ENCODE data around the gene ARL3. TPM values are rescaled to one million over a fixed set of nuclear protein-coding genes. Genes with fewer than 3 reads are reported as not detected.

The ARL3 gene
- total and polyA plus RNA-seq, 2 experiments from 2014 or later, result 8.5 to 22.6 TPM

DNA sequence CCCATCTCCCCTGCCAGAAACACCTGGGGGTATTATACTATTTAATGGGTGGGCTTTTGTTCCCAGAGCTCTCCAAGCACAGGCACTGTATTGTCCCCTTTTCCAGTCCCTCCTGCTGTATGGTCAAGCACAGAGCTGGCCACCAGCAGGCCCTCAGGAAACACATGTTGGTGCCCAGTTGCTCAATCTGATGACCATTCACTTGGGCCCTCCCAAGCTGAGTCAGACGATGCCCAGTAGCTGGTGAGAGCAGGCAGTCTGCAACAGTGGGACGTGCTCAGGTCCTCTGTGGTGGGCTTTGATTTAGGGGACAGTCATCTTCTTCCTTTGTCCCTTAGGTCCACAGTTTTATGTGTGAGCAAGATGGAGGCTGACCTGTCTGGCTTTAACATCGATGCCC is 12.1 kb upstream of the ARL3 start:
- peaks cover 29% of the 10 kb centered on the region for H4K20me1 ChIP-seq (replicated peaks; ENCODE audit: insufficient read depth)
- H2AFZ ChIP-seq, result no peak overlapping the region
- Mint-ChIP-seq H3K4me1 (peaks cover 6% of the 10 kb centered on the region; the same call in 2 of the 3 replicates), H3K27me3 (ENCODE audit: insufficient read depth, low read depth, poor library complexity) (peaks cover 3% of the 10 kb centered on the region), H3K27ac (no peak overlapping the region), H3K36me3 (ENCODE audit: low read depth) (peaks cover 63% of the 10 kb centered on the region), H3K4me3 (no peak overlapping the region), H3K9me3 (no peaks in the 10 kb centered on the region)
- no peak for TF ChIP-seq ZNF114 (CRISPR knock-in tag; IDR thresholded peaks at IDR 0.05)
- no peak for TF ChIP-seq ZNF331 (CRISPR knock-in tag; IDR thresholded peaks at IDR 0.05; ENCODE audit: low read depth)
- TF ChIP-seq, protein P1, sequence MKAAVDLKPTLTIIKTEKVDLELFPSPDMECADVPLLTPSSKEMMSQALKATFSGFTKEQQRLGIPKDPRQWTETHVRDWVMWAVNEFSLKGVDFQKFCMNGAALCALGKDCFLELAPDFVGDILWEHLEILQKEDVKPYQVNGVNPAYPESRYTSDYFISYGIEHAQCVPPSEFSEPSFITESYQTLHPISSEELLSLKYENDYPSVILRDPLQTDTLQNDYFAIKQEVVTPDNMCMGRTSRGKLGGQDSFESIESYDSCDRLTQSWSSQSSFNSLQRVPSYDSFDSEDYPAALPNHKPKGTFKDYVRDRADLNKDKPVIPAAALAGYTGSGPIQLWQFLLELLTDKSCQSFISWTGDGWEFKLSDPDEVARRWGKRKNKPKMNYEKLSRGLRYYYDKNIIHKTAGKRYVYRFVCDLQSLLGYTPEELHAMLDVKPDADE (IDR thresholded peaks at IDR 0.05), result no peak
- TF ChIP-seq JUNB (IDR thresholded peaks at IDR 0.05; ENCODE audit: unreplicated experiment), result no peak
- TF ChIP-seq CREB1 (CRISPR knock-in tag; IDR thresholded peaks at IDR 0.05; ENCODE audit: low read depth), result no peak
- no peak for TF ChIP-seq EZH2 (IDR thresholded peaks at IDR 0.05; ENCODE audit: low read depth, unreplicated experiment)
- no peak for TF ChIP-seq EZH2phosphoT487 (IDR thresholded peaks at IDR 0.05; ENCODE audit: unreplicated experiment)
- TF ChIP-seq, protein P2, sequence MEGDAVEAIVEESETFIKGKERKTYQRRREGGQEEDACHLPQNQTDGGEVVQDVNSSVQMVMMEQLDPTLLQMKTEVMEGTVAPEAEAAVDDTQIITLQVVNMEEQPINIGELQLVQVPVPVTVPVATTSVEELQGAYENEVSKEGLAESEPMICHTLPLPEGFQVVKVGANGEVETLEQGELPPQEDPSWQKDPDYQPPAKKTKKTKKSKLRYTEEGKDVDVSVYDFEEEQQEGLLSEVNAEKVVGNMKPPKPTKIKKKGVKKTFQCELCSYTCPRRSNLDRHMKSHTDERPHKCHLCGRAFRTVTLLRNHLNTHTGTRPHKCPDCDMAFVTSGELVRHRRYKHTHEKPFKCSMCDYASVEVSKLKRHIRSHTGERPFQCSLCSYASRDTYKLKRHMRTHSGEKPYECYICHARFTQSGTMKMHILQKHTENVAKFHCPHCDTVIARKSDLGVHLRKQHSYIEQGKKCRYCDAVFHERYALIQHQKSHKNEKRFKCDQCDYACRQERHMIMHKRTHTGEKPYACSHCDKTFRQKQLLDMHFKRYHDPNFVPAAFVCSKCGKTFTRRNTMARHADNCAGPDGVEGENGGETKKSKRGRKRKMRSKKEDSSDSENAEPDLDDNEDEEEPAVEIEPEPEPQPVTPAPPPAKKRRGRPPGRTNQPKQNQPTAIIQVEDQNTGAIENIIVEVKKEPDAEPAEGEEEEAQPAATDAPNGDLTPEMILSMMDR (conservative IDR thresholded peaks at IDR 0.05; ENCODE audit: low read depth in 2 of 2), result no peak
- no peak for TF ChIP-seq STAT1 (IDR thresholded peaks at IDR 0.05; ENCODE audit: unreplicated experiment)
- TF ChIP-seq, protein P3, sequence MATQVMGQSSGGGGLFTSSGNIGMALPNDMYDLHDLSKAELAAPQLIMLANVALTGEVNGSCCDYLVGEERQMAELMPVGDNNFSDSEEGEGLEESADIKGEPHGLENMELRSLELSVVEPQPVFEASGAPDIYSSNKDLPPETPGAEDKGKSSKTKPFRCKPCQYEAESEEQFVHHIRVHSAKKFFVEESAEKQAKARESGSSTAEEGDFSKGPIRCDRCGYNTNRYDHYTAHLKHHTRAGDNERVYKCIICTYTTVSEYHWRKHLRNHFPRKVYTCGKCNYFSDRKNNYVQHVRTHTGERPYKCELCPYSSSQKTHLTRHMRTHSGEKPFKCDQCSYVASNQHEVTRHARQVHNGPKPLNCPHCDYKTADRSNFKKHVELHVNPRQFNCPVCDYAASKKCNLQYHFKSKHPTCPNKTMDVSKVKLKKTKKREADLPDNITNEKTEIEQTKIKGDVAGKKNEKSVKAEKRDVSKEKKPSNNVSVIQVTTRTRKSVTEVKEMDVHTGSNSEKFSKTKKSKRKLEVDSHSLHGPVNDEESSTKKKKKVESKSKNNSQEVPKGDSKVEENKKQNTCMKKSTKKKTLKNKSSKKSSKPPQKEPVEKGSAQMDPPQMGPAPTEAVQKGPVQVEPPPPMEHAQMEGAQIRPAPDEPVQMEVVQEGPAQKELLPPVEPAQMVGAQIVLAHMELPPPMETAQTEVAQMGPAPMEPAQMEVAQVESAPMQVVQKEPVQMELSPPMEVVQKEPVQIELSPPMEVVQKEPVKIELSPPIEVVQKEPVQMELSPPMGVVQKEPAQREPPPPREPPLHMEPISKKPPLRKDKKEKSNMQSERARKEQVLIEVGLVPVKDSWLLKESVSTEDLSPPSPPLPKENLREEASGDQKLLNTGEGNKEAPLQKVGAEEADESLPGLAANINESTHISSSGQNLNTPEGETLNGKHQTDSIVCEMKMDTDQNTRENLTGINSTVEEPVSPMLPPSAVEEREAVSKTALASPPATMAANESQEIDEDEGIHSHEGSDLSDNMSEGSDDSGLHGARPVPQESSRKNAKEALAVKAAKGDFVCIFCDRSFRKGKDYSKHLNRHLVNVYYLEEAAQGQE (IDR thresholded peaks at IDR 0.05; ENCODE audit: unreplicated experiment), result no peak
- TF ChIP-seq NANOG (IDR thresholded peaks at IDR 0.05; ENCODE audit: borderline replicate concordance), result no peak
- no peak for TF ChIP-seq POLR2AphosphoS5 (IDR thresholded peaks at IDR 0.05; ENCODE audit: low read depth)
- TF ChIP-seq, protein P4, sequence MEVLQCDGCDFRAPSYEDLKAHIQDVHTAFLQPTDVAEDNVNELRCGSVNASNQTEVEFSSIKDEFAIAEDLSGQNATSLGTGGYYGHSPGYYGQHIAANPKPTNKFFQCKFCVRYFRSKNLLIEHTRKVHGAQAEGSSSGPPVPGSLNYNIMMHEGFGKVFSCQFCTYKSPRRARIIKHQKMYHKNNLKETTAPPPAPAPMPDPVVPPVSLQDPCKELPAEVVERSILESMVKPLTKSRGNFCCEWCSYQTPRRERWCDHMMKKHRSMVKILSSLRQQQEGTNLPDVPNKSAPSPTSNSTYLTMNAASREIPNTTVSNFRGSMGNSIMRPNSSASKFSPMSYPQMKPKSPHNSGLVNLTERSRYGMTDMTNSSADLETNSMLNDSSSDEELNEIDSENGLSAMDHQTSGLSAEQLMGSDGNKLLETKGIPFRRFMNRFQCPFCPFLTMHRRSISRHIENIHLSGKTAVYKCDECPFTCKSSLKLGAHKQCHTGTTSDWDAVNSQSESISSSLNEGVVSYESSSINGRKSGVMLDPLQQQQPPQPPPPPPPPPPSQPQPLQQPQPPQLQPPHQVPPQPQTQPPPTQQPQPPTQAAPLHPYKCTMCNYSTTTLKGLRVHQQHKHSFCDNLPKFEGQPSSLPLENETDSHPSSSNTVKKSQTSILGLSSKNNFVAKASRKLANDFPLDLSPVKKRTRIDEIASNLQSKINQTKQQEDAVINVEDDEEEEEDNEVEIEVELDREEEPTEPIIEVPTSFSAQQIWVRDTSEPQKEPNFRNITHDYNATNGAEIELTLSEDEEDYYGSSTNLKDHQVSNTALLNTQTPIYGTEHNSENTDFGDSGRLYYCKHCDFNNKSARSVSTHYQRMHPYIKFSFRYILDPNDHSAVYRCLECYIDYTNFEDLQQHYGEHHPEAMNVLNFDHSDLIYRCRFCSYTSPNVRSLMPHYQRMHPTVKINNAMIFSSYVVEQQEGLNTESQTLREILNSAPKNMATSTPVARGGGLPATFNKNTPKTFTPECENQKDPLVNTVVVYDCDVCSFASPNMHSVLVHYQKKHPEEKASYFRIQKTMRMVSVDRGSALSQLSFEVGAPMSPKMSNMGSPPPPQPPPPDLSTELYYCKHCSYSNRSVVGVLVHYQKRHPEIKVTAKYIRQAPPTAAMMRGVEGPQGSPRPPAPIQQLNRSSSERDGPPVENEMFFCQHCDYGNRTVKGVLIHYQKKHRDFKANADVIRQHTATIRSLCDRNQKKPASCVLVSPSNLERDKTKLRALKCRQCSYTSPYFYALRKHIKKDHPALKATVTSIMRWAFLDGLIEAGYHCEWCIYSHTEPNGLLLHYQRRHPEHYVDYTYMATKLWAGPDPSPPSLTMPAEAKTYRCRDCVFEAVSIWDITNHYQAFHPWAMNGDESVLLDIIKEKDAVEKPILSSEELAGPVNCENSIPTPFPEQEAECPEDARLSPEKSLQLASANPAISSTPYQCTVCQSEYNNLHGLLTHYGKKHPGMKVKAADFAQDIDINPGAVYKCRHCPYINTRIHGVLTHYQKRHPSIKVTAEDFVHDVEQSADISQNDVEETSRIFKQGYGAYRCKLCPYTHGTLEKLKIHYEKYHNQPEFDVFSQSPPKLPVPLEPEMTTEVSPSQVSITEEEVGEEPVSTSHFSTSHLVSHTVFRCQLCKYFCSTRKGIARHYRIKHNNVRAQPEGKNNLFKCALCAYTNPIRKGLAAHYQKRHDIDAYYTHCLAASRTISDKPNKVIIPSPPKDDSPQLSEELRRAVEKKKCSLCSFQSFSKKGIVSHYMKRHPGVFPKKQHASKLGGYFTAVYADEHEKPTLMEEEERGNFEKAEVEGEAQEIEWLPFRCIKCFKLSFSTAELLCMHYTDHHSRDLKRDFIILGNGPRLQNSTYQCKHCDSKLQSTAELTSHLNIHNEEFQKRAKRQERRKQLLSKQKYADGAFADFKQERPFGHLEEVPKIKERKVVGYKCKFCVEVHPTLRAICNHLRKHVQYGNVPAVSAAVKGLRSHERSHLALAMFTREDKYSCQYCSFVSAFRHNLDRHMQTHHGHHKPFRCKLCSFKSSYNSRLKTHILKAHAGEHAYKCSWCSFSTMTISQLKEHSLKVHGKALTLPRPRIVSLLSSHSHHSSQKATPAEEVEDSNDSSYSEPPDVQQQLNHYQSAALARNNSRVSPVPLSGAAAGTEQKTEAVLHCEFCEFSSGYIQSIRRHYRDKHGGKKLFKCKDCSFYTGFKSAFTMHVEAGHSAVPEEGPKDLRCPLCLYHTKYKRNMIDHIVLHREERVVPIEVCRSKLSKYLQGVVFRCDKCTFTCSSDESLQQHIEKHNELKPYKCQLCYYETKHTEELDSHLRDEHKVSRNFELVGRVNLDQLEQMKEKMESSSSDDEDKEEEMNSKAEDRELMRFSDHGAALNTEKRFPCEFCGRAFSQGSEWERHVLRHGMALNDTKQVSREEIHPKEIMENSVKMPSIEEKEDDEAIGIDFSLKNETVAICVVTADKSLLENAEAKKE (CRISPR knock-in tag; IDR thresholded peaks at IDR 0.05), result no peak
- H3K79me2 ChIP-seq (replicated peaks; ENCODE audit: insufficient read depth), result peaks cover 36% of the 10 kb centered on the region
- DNase-seq (ENCODE audit: low spot score) (no peak), ATAC-seq (no peak)
- H3K4me3 ChIP-seq, result no peak overlapping the region
- H3K27me3 ChIP-seq (ENCODE audit: insufficient read depth), result no peaks in the 10 kb centered on the region
- no peak overlapping the region for H3K4me2 ChIP-seq
- no peaks in the 10 kb centered on the region for H3K9me2 ChIP-seq (ENCODE audit: insufficient read depth)
- H3F3A ChIP-seq (replicated peaks; ENCODE audit: low read depth), result peaks cover 3% of the 10 kb centered on the region
- H3K36me3 ChIP-seq (ENCODE audit: insufficient read depth), result peaks cover 22% of the 10 kb centered on the region
- no peaks in the 10 kb centered on the region for H3K4me1 ChIP-seq (ENCODE audit: insufficient read depth)
- no peak overlapping the region for H3K27ac ChIP-seq (ENCODE audit: low read depth)
